HEK293T (cell line): ENCODE results near the gene CISD2.

Experiments used
- ARNT ChIP-seq: fragments of 450-650 bp; IDR thresholded peaks from 2 replicates; pipeline ENCODE4 v1.6.1; 2017; ENCODE audit warnings: mild to moderate bottlenecking
- BHLHE40 ChIP-seq: fragments of 450-650 bp; IDR thresholded peaks from 2 replicates; pipeline ENCODE4 v1.6.1; 2016; ENCODE audit warnings: mild to moderate bottlenecking, moderate library complexity, borderline replicate concordance
- ELF4 ChIP-seq: fragments of 450-650 bp; IDR thresholded peaks from 2 replicates; pipeline ENCODE4 v1.6.1; 2017; ENCODE audit warnings: antibody characterized with exemption
- FOXA1 ChIP-seq: fragments of 450-650 bp; IDR thresholded peaks from 2 replicates; pipeline ENCODE4 v1.6.1; 2016; ENCODE audit warnings: mild to moderate bottlenecking
- FOXK2 ChIP-seq: fragments of 450-650 bp; IDR thresholded peaks from 2 replicates; pipeline ENCODE4 v1.6.1; 2016; ENCODE audit warnings: mild to moderate bottlenecking
- HDGF ChIP-seq: fragments of 450-650 bp; IDR thresholded peaks from 2 replicates; pipeline ENCODE4 v1.6.1; 2017; ENCODE audit warnings: antibody characterized with exemption, borderline replicate concordance
- L3MBTL2 ChIP-seq: fragments of 450-650 bp; conservative IDR thresholded peaks from 2 replicates; pipeline ENCODE4 v1.6.1; 2016; ENCODE audit warnings: mild to moderate bottlenecking
- LEF1 ChIP-seq: fragments of 450-650 bp; IDR thresholded peaks from 2 replicates; pipeline ENCODE4 v1.6.1; 2017; ENCODE audit warnings: mild to moderate bottlenecking, borderline replicate concordance
- NFRKB ChIP-seq: fragments of 450-650 bp; IDR thresholded peaks from 2 replicates; pipeline ENCODE4 v1.6.1; 2016; ENCODE audit warnings: mild to moderate bottlenecking, moderate library complexity
- SP1 ChIP-seq: fragments of 450-650 bp; IDR thresholded peaks from 2 replicates; pipeline ENCODE4 v1.6.1; 2017
- TARDBP ChIP-seq: fragments of 450-650 bp; IDR thresholded peaks from 2 replicates; pipeline ENCODE4 v1.6.1; 2016
- ZNF384 ChIP-seq: fragments of 450-650 bp; IDR thresholded peaks from 2 replicates; pipeline ENCODE4 v1.6.1; 2016
- TF ChIP-seq, protein P1 (sequence below): fragments of 450-650 bp; IDR thresholded peaks from 2 replicates; pipeline ENCODE4 v1.6.1; 2016

GRCh38 chr4:102862747-102863146 lies 6.0 kb upstream of the CISD2 start:
- no peak for TF ChIP-seq NFRKB
- TF ChIP-seq ARNT: no peak
- no peak for TF ChIP-seq LEF1
- no peak for TF ChIP-seq ZNF384
- TF ChIP-seq TARDBP: no peak
- no peak for TF ChIP-seq L3MBTL2
- no peak for TF ChIP-seq FOXK2
- no peak for TF ChIP-seq FOXA1
- no peak for TF ChIP-seq HDGF
- TF ChIP-seq, protein P1, sequence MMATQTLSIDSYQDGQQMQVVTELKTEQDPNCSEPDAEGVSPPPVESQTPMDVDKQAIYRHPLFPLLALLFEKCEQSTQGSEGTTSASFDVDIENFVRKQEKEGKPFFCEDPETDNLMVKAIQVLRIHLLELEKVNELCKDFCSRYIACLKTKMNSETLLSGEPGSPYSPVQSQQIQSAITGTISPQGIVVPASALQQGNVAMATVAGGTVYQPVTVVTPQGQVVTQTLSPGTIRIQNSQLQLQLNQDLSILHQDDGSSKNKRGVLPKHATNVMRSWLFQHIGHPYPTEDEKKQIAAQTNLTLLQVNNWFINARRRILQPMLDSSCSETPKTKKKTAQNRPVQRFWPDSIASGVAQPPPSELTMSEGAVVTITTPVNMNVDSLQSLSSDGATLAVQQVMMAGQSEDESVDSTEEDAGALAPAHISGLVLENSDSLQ: no peak
- TF ChIP-seq ELF4: no peak
- no peak for TF ChIP-seq BHLHE40
- TF ChIP-seq SP1: no peak
